RWPE2 (cell line): ENCODE data around the gene IQGAP2.
A peak's percentile ranks its signal among the peaks of the same experiment; 100 is the strongest.
"Not testable (repeated sequence)": the region's sequence is repeated elsewhere in the genome, so short reads cannot be mapped to it uniquely, and the experiment has no call there.

Experiments
- ATAC-seq: fragments of 200-7000 bp; cut with Tn5 transposase; 3 replicates; pipeline ENCODE4 v1.9.1; 2021; ENCODE audit warnings: low read depth
- DNase-seq: peaks from one replicate; pipeline ENCODE4 v3.0.0-alpha.2; 2020; ENCODE audit warnings: low spot score
- H3K27ac ChIP-seq: fragments of 450-650 bp; 2 replicates; pipeline ENCODE4 v1.5.1; 2017; ENCODE audit warnings: mild to moderate bottlenecking; ENCODE audit not compliant: poor library complexity, severe bottlenecking
- H3K27me3 ChIP-seq: fragments of 250-450 bp; sonication (Bioruptor Pico); 2 replicates; pipeline ENCODE4 v1.5.1; 2021; ENCODE audit warnings: mild to moderate bottlenecking, moderate library complexity; ENCODE audit not compliant: insufficient read depth, poor library complexity, severe bottlenecking
- H3K36me3 ChIP-seq: fragments of 250-450 bp; sonication (Bioruptor Pico); 2 replicates; pipeline ENCODE4 v1.5.1; 2020; ENCODE audit warnings: low read depth, mild to moderate bottlenecking, moderate library complexity
- H3K4me1 ChIP-seq: fragments of 250-450 bp; sonication (Bioruptor Pico); 2 replicates; pipeline ENCODE4 v1.5.1; 2021; ENCODE audit warnings: mild to moderate bottlenecking, moderate library complexity; ENCODE audit not compliant: insufficient read depth, poor library complexity, severe bottlenecking
- H3K4me3 ChIP-seq: fragments of 250-450 bp; sonication (Bioruptor Pico); 2 replicates; pipeline ENCODE4 v1.5.1; 2021; ENCODE audit warnings: mild to moderate bottlenecking, moderate library complexity; ENCODE audit not compliant: severe bottlenecking
- H3K9me3 ChIP-seq: fragments of 250-450 bp; sonication (Bioruptor Pico); 2 replicates; pipeline ENCODE4 v1.5.1; 2021; ENCODE audit warnings: mild to moderate bottlenecking, moderate library complexity; ENCODE audit not compliant: severe bottlenecking
- TF ChIP-seq, protein P1 (sequence below): fragments of 450-650 bp; IDR thresholded peaks from one replicate; pipeline ENCODE4 v1.5.1; 2017; ENCODE audit warnings: mild to moderate bottlenecking, moderate library complexity; ENCODE audit not compliant: poor library complexity, severe bottlenecking

The IQGAP2 gene

GRCh38 chr5:76598531-76598930 lies 195.4 kb downstream of the IQGAP2 start:
- H3K27ac ChIP-seq: no peak overlapping the region
- no peaks in the 10 kb centered on the region for H3K4me1 ChIP-seq
- TF ChIP-seq, protein P1, sequence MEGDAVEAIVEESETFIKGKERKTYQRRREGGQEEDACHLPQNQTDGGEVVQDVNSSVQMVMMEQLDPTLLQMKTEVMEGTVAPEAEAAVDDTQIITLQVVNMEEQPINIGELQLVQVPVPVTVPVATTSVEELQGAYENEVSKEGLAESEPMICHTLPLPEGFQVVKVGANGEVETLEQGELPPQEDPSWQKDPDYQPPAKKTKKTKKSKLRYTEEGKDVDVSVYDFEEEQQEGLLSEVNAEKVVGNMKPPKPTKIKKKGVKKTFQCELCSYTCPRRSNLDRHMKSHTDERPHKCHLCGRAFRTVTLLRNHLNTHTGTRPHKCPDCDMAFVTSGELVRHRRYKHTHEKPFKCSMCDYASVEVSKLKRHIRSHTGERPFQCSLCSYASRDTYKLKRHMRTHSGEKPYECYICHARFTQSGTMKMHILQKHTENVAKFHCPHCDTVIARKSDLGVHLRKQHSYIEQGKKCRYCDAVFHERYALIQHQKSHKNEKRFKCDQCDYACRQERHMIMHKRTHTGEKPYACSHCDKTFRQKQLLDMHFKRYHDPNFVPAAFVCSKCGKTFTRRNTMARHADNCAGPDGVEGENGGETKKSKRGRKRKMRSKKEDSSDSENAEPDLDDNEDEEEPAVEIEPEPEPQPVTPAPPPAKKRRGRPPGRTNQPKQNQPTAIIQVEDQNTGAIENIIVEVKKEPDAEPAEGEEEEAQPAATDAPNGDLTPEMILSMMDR: no peak
- no peaks in the 10 kb centered on the region for H3K27me3 ChIP-seq
- DNase-seq: no peak
- peaks cover 2% of the 10 kb centered on the region for H3K9me3 ChIP-seq
- no peaks in the 10 kb centered on the region for H3K36me3 ChIP-seq
- no peak overlapping the region for H3K4me3 ChIP-seq
- no peak for ATAC-seq

GRCh38 chr5:76600716-76601115 lies 197.6 kb downstream of the IQGAP2 start:
- no peak overlapping the region for H3K4me3 ChIP-seq

DNA sequence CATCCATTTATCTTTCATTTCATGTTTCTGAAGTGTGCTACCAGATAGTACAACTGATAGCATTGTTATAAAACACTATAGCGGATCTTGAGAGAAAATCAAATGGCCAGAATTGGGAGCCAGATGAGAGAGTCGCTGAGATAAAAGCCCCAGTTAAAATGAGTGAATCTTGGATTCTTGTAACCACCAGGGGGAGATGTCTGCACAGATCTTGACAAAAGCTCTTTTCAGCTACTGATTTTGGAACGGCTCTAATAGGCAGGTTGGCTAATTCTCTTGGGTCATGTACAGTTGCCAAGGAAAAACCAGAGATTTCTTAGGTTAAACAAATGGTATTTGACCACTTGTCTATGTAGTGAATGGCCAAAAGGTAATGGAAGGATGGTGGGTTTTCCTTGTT lies 198.4 kb downstream of the IQGAP2 start:
- Histone ChIP-seq H3K27ac (no peak overlapping the region), H3K4me1 (peaks cover 3% of the 10 kb centered on the region), H3K36me3 (no peaks in the 10 kb centered on the region), H3K27me3 (no peaks in the 10 kb centered on the region), H3K9me3 (no peaks in the 10 kb centered on the region), H3K4me3 (no peak overlapping the region)
- peak; percentile 71 for ATAC-seq
- DNase-seq: no peak
- TF ChIP-seq, protein P1: peak; percentile 88

More at GRCh38 chr5:76600716-76601115, 197.6 kb downstream of the IQGAP2 start:
- Histone ChIP-seq H3K4me1 (peaks cover 3% of the 10 kb centered on the region), H3K9me3 (no peaks in the 10 kb centered on the region), H3K27ac (no peak overlapping the region), H3K36me3 (no peaks in the 10 kb centered on the region), H3K27me3 (no peaks in the 10 kb centered on the region)
- ATAC-seq (no peak), DNase-seq (no peak)
- TF ChIP-seq, protein P1: no peak

- Histone ChIP-seq H3K27ac (no peak overlapping the region), H3K27me3 (no peaks in the 10 kb centered on the region), H3K9me3 (no peaks in the 10 kb centered on the region), H3K36me3 (no peaks in the 10 kb centered on the region), H3K4me1 (peaks cover 3% of the 10 kb centered on the region), H3K4me3 (no peak overlapping the region)
- TF ChIP-seq, protein P1: peak; percentile 27
- peak; percentile 54; the same call in 1 of the 3 replicates for ATAC-seq
- no peak for DNase-seq
These were observed 199.1 kb downstream of the IQGAP2 start for GRCh38 chr5:76602094-76602726.

- not testable (repeated sequence) for H3K27ac ChIP-seq, ATAC-seq
These were observed 200.9 kb downstream of the IQGAP2 start for GRCh38 chr5:76603991-76604390.

More at GRCh38 chr5:76603991-76604390, 200.9 kb downstream of the IQGAP2 start:
- H3K4me3 ChIP-seq, H3K4me1 ChIP-seq, H3K9me3 ChIP-seq, H3K27me3 ChIP-seq, H3K36me3 ChIP-seq, DNase-seq: not testable (repeated sequence)
